IMR-90 (cell line): ENCODE data around the gene SELENOO. TPM values are rescaled to one million over a fixed set of nuclear protein-coding genes. Genes with fewer than 3 reads are reported as not detected.

Experiments
- ATAC-seq: fragments of 200-7000 bp; cut with Tn5 transposase; 2 replicates; pipeline ENCODE4 v1.9.1; 2020; ENCODE audit warnings: low read depth, mild to moderate bottlenecking, moderate library complexity
- BruUV-seq: library from RNA; stranded (reverse); fragments of 400-500 nt; replicated peaks from 2 replicates; lab custom pipeline; 2021; lab: Mats Ljungman, UMichigan
- CTCF ChIA-PET: fragments of 300-600 bp; formaldehyde crosslinking; extraction: SDS; loops from one replicate; lab custom pipeline; 2021; ENCODE audit warnings: antibody characterized with exemption; lab: Yijun Ruan, JAX
- POLR2A ChIA-PET: fragments of 300-600 bp; sonication (Branson Sonifier 250); formaldehyde crosslinking; loops from one replicate; lab custom pipeline; 2022; ENCODE audit warnings: antibody characterized with exemption; ENCODE audit not compliant: unreplicated experiment; lab: Charles Lee
- DNase-seq: peaks from one replicate; pipeline ENCODE4 v3.0.0; 2013
- H2AFZ ChIP-seq: replicated peaks from 2 replicates; pipeline ENCODE3; 2013; ENCODE audit warnings: low read length, mild to moderate bottlenecking; ENCODE audit not compliant: poor library complexity
- H2AK5ac ChIP-seq: 2 replicates; pipeline ENCODE4 v1.6.1; 2013; ENCODE audit warnings: low read depth, low read length, inconsistent platforms
- H2AK9ac ChIP-seq: replicated peaks from 2 replicates; pipeline ENCODE3; 2013; ENCODE audit warnings: mild to moderate bottlenecking, low read depth, low read length, moderate library complexity; ENCODE audit not compliant: poor library complexity
- H2BK120ac ChIP-seq: 2 replicates; pipeline ENCODE4 v1.6.1; 2013; ENCODE audit warnings: low read depth, low read length, inconsistent platforms
- H2BK15ac ChIP-seq: 3 replicates; pipeline ENCODE4 v1.6.1; 2013; ENCODE audit warnings: low read depth, low read length, inconsistent platforms
- H2BK20ac ChIP-seq: 2 replicates; pipeline ENCODE4 v1.6.1; 2013; ENCODE audit warnings: low read depth, mild to moderate bottlenecking, inconsistent platforms, low read length, moderate library complexity
- H2BK5ac ChIP-seq: 2 replicates; pipeline ENCODE4 v1.6.1; 2013; ENCODE audit warnings: mild to moderate bottlenecking, low read depth, low read length, inconsistent platforms; ENCODE audit not compliant: poor library complexity, severe bottlenecking
- H3K14ac ChIP-seq: replicated peaks from 2 replicates; pipeline ENCODE4 v1.6.1; 2013; ENCODE audit warnings: low read depth, low read length, inconsistent platforms
- H3K18ac ChIP-seq: 2 replicates; pipeline ENCODE4 v1.6.1; 2013; ENCODE audit warnings: low read depth, low read length, control low read depth
- H3K23ac ChIP-seq: 2 replicates; pipeline ENCODE4 v1.6.1; 2013; ENCODE audit warnings: low read depth, low read length, inconsistent platforms
- H3K27ac ChIP-seq: 2 replicates; pipeline ENCODE4 v1.5.1; 2013; ENCODE audit warnings: mild to moderate bottlenecking, control low read depth, low read length; ENCODE audit not compliant: insufficient read depth
- H3K27me3 ChIP-seq: 2 replicates; pipeline ENCODE4 v1.6.1; 2013; ENCODE audit warnings: low read length; ENCODE audit not compliant: control insufficient read depth, insufficient read depth
- H3K36me3 ChIP-seq: 2 replicates; pipeline ENCODE4 v1.6.1; 2013; ENCODE audit warnings: low read length, mixed read lengths; ENCODE audit not compliant: control insufficient read depth, insufficient read depth
- H3K4ac ChIP-seq: 2 replicates; pipeline ENCODE4 v1.6.1; 2013; ENCODE audit warnings: low read depth, low read length, inconsistent platforms
- H3K4me1 ChIP-seq: 2 replicates; pipeline ENCODE4 v1.6.1; 2013; ENCODE audit warnings: low read length, mixed read lengths; ENCODE audit not compliant: control insufficient read depth, insufficient read depth
- H3K4me2 ChIP-seq: 2 replicates; pipeline ENCODE4 v1.6.1; 2013; ENCODE audit warnings: low read depth, mild to moderate bottlenecking, control low read depth, low read length, moderate library complexity
- H3K4me3 ChIP-seq: 2 replicates; pipeline ENCODE4 v1.5.1; 2013; ENCODE audit warnings: low read depth, mild to moderate bottlenecking, control low read depth, low read length, moderate library complexity; ENCODE audit not compliant: insufficient read depth
- H3K56ac ChIP-seq: 2 replicates; pipeline ENCODE4 v1.6.1; 2013; ENCODE audit warnings: low read length, inconsistent platforms; ENCODE audit not compliant: insufficient read depth; ENCODE audit errors: extremely low read depth
- H3K79me1 ChIP-seq, 2 experiments: 2 replicates each; pipeline ENCODE4 v1.6.1; 2013; ENCODE audit warnings: low read length in 2 of 2, inconsistent platforms in 1 of 2, low read depth in 1 of 2
- H3K9ac ChIP-seq: 2 replicates; pipeline ENCODE4 v1.6.1; 2013; ENCODE audit warnings: low read depth, low read length, control low read depth
- H3K9me1 ChIP-seq: 2 replicates; pipeline ENCODE4 v1.6.1; 2013; ENCODE audit warnings: low read length, inconsistent platforms; ENCODE audit not compliant: insufficient read depth
- H3K9me3 ChIP-seq: 2 replicates; pipeline ENCODE4 v1.6.1; 2013; ENCODE audit warnings: low read length; ENCODE audit not compliant: control insufficient read depth, insufficient read depth
- H4K20me1 ChIP-seq: 2 replicates; pipeline ENCODE4 v1.6.1; 2013; ENCODE audit warnings: low read length, inconsistent platforms; ENCODE audit not compliant: insufficient read depth
- H4K5ac ChIP-seq: 2 replicates; pipeline ENCODE4 v1.6.1; 2013; ENCODE audit warnings: mild to moderate bottlenecking, low read depth, low read length, control low read depth
- H4K8ac ChIP-seq, 2 experiments: 2 replicates each; pipeline ENCODE4 v1.6.1; 2013; ENCODE audit warnings: low read depth in 2 of 2, low read length in 2 of 2, control low read depth in 1 of 2, inconsistent platforms in 1 of 2
- H4K91ac ChIP-seq: 2 replicates; pipeline ENCODE4 v1.6.1; 2013; ENCODE audit warnings: low read depth, low read length, inconsistent platforms; ENCODE audit not compliant: insufficient read depth
- BHLHE40 ChIP-seq: fragments of 150-350 bp; IDR thresholded peaks from 2 replicates; pipeline ENCODE4 v1.6.1; 2016; ENCODE audit warnings: mild to moderate bottlenecking, low read depth, low read length
- CEBPB ChIP-seq: IDR thresholded peaks from 2 replicates; pipeline ENCODE4 v1.6.1; 2012; ENCODE audit warnings: low read depth, low read length, improper control_type of control experiment
- CHD1 ChIP-seq: IDR thresholded peaks from 2 replicates; pipeline ENCODE4 v1.6.1; 2012; ENCODE audit warnings: low read depth, low read length, improper control_type of control experiment
- FOS ChIP-seq: fragments of 150-350 bp; IDR thresholded peaks from 2 replicates; pipeline ENCODE4 v1.6.1; 2016; ENCODE audit warnings: low read depth, low read length
- MAFK ChIP-seq: IDR thresholded peaks from 2 replicates; pipeline ENCODE4 v1.6.1; 2012; ENCODE audit warnings: low read depth, low read length, improper control_type of control experiment
- MAZ ChIP-seq: IDR thresholded peaks from 2 replicates; pipeline ENCODE4 v1.6.1; 2012; ENCODE audit warnings: low read depth, mild to moderate bottlenecking, low read length, improper control_type of control experiment, moderate library complexity, borderline replicate concordance
- MXI1 ChIP-seq: IDR thresholded peaks from 2 replicates; pipeline ENCODE4 v1.6.1; 2012; ENCODE audit warnings: low read depth, mild to moderate bottlenecking, low read length, moderate library complexity, borderline replicate concordance
- NFE2L2 ChIP-seq: fragments of 150-350 bp; IDR thresholded peaks from 2 replicates; pipeline ENCODE4 v1.6.1; 2016; ENCODE audit warnings: low read depth, mild to moderate bottlenecking, low read length
- POLR2A ChIP-seq: IDR thresholded peaks from 2 replicates; pipeline ENCODE4 v1.6.1; 2012; ENCODE audit warnings: mild to moderate bottlenecking, low read depth, low read length
- RAD21 ChIP-seq: IDR thresholded peaks from 2 replicates; pipeline ENCODE4 v1.6.1; 2012; ENCODE audit warnings: low read length, improper control_type of control experiment
- RCOR1 ChIP-seq: IDR thresholded peaks from 2 replicates; pipeline ENCODE4 v1.6.1; 2012; ENCODE audit warnings: mild to moderate bottlenecking, low read length, improper control_type of control experiment; ENCODE audit not compliant: insufficient replicate concordance
- RFX5 ChIP-seq: IDR thresholded peaks from 2 replicates; pipeline ENCODE4 v1.8.0; 2012; ENCODE audit warnings: low read depth, mild to moderate bottlenecking, low read length, moderate library complexity
- SMC3 ChIP-seq: fragments of 150-350 bp; IDR thresholded peaks from 2 replicates; pipeline ENCODE4 v1.6.1; 2016; ENCODE audit warnings: low read depth, mild to moderate bottlenecking, antibody characterized with exemption, low read length, moderate library complexity
- WGBS, 2 experiments: methylation state at CpG; one replicate each; pipeline versions ENCODE4 v1.1.5 to v1.1.7; 2013; ENCODE audit warnings: missing lambda C conversion rate in 2 of 2; ENCODE audit not compliant: insufficient read length in 1 of 2; ENCODE audit errors: extremely low coverage in 2 of 2; 5-methylcytosine and 5-hydroxymethylcytosine counted together
- dilution Hi-C: fragments of 300-500 bp; cut with HindIII; formaldehyde crosslinking; loops from one replicate; pipeline ENCODE4 v1.14.3; 2018; ENCODE audit warnings: low sequenced_read_pairs; ENCODE audit not compliant: unreplicated experiment
- in situ Hi-C: fragments of 300-500 bp; cut with MboI; formaldehyde crosslinking; loops from 3 replicates; pipeline ENCODE4 v1.14.3; 2019; ENCODE audit warnings: low sequenced_read_pairs, inconsistent platforms, mixed read lengths
- intact Hi-C: fragments of 100-400 bp; cut with micrococcal nuclease; formaldehyde crosslinking; loops from 2 replicates; pipeline ENCODE4 v1.10.0; 2022
- polyA plus RNA-seq, 3 experiments: library from polyadenylated mRNA; depleted of rRNA; stranded (reverse); fragments of >200 nt; gene quantifications; 2 replicates each; pipeline ENCODE4 v1.2.3, GENCODE V29; 2012; ENCODE audit warnings: low replicate concordance in 1 of 3
- total RNA-seq: library from RNA; depleted of rRNA; stranded (reverse); fragments of >200 nt; gene quantifications from 2 replicates; pipeline ENCODE4 v1.2.3, GENCODE V29; 2012
- TF ChIP-seq, protein P1 (sequence below): fragments of 150-350 bp; IDR thresholded peaks from 2 replicates; pipeline ENCODE4 v1.6.1; 2017; ENCODE audit warnings: mild to moderate bottlenecking, antibody characterized with exemption, low read length, low read depth
- TF ChIP-seq, protein P2 (sequence below): conservative IDR thresholded peaks from 2 replicates; pipeline ENCODE4 v1.5.1; 2012; ENCODE audit warnings: mild to moderate bottlenecking, low read depth, low read length, improper control_type of control experiment
- TF ChIP-seq, protein P3 (sequence below): fragments of 150-350 bp; IDR thresholded peaks from 2 replicates; pipeline ENCODE4 v1.6.1; 2016; ENCODE audit warnings: low read depth, mild to moderate bottlenecking, low read length, moderate library complexity, borderline replicate concordance

SELENOO gene
- total and polyA plus RNA-seq, 2 of the 4 experiments (the other 2 are of a cell fraction), result 10.4 to 21.4 TPM

DNA sequence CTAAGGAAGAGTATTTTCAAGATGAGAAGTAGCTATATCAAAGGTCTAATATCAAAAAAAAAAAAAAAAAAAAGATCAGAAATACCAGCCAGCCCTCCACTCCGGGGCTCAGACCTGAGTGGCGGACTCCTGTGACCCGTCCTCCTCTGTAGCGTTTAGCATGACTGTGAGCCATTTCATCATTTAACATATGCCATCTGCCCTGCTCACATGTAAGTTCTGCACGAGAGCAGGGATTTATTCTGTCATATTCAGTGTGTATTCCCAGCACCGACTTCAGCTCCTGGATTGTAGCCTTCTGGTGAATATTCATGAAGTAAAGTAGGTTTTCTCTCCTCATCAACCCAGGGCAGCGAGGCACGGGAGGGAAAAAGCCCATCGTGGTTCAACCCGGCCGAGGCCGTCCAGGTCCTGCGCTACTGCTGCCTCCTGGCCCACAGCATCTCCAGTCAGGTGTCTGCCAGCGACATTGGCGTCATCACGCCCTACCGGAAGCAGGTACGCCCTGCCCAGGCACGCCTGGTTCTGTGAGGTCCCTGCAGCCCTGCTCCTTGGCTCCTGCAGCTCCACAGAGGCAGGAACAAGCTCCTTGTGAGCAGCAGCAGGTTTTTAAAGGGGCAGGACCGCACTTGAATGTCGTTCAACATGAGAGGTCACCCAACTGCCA is 43.0 kb upstream of the SELENOO start:
- Histone ChIP-seq H3K4me2 (no peak overlapping the region), H2BK5ac (no peak overlapping the region), H3K4ac (no peak overlapping the region), H3K9me3 (no peaks in the 10 kb centered on the region), H4K5ac (no peak overlapping the region), H3K4me1 (no peaks in the 10 kb centered on the region), H2AK5ac (no peak overlapping the region), H3K18ac (no peak overlapping the region), H3K9me1 (no peaks in the 10 kb centered on the region), H3K79me1 (no peaks in the 10 kb centered on the region), H4K8ac (no peak overlapping the region), H3K14ac (no peak overlapping the region), H2BK120ac (no peak overlapping the region), H3K23ac (no peak overlapping the region), H3K27ac (no peak overlapping the region), H2AK9ac (no peak overlapping the region), H3K27me3 (no peaks in the 10 kb centered on the region), H3K36me3 (peaks cover 28% of the 10 kb centered on the region), H2BK15ac (no peak overlapping the region), H3K56ac (no peak overlapping the region), H3K4me3 (no peak overlapping the region), H2AFZ (no peak overlapping the region), H4K20me1 (no peaks in the 10 kb centered on the region), H3K9ac (no peak overlapping the region), H4K91ac (no peak overlapping the region), H2BK20ac (no peak overlapping the region)
- CTCF ChIA-PET, result interaction anchor here (0.6 to 2.0 kb wide), 2 partner anchors 9 to 316 kb away, joined by 4 to 5 read pairs; no protein-coding TSS in a partner anchor
- DNase-seq, result no peak
- POLR2A ChIA-PET, result interaction anchor here (0.6 kb wide), 1 partner anchor 37 kb away, joined by 3 read pairs; no protein-coding TSS in a partner anchor
- intact Hi-C loops (no loop called here), dilution Hi-C loops (no loop called here), in situ Hi-C loops (no loop called here)
- TF ChIP-seq MAFK (no peak), BHLHE40 (no peak), MXI1 (no peak), RFX5 (no peak), CEBPB (no peak), FOS (no peak), CHD1 (no peak), POLR2A (no peak), RAD21 (no peak), RCOR1 (no peak), NFE2L2 (no peak), MAZ (no peak), SMC3 (no peak)
- TF ChIP-seq, protein P1, sequence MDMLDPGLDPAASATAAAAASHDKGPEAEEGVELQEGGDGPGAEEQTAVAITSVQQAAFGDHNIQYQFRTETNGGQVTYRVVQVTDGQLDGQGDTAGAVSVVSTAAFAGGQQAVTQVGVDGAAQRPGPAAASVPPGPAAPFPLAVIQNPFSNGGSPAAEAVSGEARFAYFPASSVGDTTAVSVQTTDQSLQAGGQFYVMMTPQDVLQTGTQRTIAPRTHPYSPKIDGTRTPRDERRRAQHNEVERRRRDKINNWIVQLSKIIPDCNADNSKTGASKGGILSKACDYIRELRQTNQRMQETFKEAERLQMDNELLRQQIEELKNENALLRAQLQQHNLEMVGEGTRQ, result no peak
- TF ChIP-seq, protein P2, sequence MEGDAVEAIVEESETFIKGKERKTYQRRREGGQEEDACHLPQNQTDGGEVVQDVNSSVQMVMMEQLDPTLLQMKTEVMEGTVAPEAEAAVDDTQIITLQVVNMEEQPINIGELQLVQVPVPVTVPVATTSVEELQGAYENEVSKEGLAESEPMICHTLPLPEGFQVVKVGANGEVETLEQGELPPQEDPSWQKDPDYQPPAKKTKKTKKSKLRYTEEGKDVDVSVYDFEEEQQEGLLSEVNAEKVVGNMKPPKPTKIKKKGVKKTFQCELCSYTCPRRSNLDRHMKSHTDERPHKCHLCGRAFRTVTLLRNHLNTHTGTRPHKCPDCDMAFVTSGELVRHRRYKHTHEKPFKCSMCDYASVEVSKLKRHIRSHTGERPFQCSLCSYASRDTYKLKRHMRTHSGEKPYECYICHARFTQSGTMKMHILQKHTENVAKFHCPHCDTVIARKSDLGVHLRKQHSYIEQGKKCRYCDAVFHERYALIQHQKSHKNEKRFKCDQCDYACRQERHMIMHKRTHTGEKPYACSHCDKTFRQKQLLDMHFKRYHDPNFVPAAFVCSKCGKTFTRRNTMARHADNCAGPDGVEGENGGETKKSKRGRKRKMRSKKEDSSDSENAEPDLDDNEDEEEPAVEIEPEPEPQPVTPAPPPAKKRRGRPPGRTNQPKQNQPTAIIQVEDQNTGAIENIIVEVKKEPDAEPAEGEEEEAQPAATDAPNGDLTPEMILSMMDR, result no peak
- TF ChIP-seq, protein P3, sequence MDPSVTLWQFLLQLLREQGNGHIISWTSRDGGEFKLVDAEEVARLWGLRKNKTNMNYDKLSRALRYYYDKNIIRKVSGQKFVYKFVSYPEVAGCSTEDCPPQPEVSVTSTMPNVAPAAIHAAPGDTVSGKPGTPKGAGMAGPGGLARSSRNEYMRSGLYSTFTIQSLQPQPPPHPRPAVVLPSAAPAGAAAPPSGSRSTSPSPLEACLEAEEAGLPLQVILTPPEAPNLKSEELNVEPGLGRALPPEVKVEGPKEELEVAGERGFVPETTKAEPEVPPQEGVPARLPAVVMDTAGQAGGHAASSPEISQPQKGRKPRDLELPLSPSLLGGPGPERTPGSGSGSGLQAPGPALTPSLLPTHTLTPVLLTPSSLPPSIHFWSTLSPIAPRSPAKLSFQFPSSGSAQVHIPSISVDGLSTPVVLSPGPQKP, result no peak
- BruUV-seq, result no TSS peak
- no peak for ATAC-seq
- whole genome bisulfite sequencing, 2 experiments, result 92% methylated on average over 8 of the region's 21 CpGs; no CpG with 5 or more reads in 1 of the 2 experiments
